PC-9 (cell line): ENCODE measurements around the gene ENHO.

Experiments
- EZH2 ChIP-seq: fragments of 200-600 bp; sonication (generic); IDR thresholded peaks from 2 replicates; pipeline ENCODE4 v1.8.0; 2017; ENCODE audit warnings: antibody characterized with exemption, low read depth
- TF ChIP-seq, protein P1 (sequence below): fragments of 200-600 bp; sonication (generic); conservative IDR thresholded peaks from 2 replicates; pipeline ENCODE4 v1.6.1; 2017; ENCODE audit warnings: mixed run types, antibody characterized with exemption, mild to moderate bottlenecking, moderate library complexity

DNA sequence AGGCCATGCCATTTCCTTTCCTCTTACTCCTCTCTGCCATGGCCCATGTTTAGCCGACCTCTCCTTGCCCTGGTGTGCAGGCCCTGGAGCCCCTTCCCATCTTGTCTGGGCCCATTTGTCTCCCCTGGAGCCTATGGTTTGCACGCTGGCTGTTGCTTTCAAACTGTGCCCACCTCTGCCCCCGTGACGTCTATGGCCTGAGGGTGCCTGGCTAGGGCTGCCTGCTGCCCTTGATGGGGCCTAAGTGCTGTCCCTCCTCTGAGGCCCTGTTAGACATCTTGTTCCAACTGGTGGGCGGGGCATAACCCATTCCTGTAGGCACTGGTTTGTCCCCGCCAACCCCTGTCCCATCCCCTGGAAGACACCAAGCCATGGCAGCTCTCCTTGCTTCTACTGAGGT is 22.7 kb upstream of the ENHO start:
- TF ChIP-seq, protein P1, sequence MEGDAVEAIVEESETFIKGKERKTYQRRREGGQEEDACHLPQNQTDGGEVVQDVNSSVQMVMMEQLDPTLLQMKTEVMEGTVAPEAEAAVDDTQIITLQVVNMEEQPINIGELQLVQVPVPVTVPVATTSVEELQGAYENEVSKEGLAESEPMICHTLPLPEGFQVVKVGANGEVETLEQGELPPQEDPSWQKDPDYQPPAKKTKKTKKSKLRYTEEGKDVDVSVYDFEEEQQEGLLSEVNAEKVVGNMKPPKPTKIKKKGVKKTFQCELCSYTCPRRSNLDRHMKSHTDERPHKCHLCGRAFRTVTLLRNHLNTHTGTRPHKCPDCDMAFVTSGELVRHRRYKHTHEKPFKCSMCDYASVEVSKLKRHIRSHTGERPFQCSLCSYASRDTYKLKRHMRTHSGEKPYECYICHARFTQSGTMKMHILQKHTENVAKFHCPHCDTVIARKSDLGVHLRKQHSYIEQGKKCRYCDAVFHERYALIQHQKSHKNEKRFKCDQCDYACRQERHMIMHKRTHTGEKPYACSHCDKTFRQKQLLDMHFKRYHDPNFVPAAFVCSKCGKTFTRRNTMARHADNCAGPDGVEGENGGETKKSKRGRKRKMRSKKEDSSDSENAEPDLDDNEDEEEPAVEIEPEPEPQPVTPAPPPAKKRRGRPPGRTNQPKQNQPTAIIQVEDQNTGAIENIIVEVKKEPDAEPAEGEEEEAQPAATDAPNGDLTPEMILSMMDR = no peak
- no peak for TF ChIP-seq EZH2
